Measurements from ENCODE around the gene AEBP2.

Gene AEBP2

DNA sequence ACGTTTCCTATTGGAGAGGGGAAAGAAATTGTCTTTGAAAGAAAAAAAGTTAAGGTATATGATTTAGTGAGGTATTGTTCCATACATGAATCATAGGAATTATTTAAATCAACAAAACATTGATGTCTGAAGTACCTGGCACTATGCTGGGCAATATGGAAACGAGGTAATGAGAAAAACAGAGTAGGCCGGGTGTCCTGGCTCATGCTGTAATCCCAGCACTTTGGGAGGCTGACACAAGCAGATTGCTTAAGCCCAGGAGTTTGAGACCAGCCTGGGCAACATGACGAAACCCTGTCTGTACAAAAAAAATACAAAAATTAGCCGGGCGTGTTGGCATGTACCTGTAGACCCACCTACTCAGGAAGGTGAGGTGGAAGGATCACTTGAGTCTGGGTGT, 45.9 kb downstream of the AEBP2 start:
- TF ChIP-seq, protein P1, sequence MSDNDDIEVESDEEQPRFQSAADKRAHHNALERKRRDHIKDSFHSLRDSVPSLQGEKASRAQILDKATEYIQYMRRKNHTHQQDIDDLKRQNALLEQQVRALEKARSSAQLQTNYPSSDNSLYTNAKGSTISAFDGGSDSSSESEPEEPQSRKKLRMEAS (IDR thresholded peaks at IDR 0.05) = no peak
- TF ChIP-seq ZBTB7A (IDR thresholded peaks at IDR 0.05; ENCODE audit: low read depth) = no peak
- no peak for TF ChIP-seq EGR1 (IDR thresholded peaks at IDR 0.05)
- no peak for TF ChIP-seq REST (IDR thresholded peaks at IDR 0.05; ENCODE audit: low read depth)
- TF ChIP-seq USF1 (IDR thresholded peaks at IDR 0.05) = no peak
- no peak for TF ChIP-seq CEBPB (IDR thresholded peaks at IDR 0.05)
- TF ChIP-seq TAF1 (IDR thresholded peaks at IDR 0.05; ENCODE audit: low read depth) = no peak
- TF ChIP-seq RAD21 (IDR thresholded peaks at IDR 0.05; ENCODE audit: low read depth) = no peak
- TF ChIP-seq EP300 (IDR thresholded peaks at IDR 0.05; ENCODE audit: borderline replicate concordance) = no peak
- no peak for TF ChIP-seq TEAD4 (IDR thresholded peaks at IDR 0.05)
- no peak for TF ChIP-seq NFIC (IDR thresholded peaks at IDR 0.05)
- no peak for TF ChIP-seq TCF12 (IDR thresholded peaks at IDR 0.05; ENCODE audit: low read depth)
- no peak for TF ChIP-seq YY1 (IDR thresholded peaks at IDR 0.05; ENCODE audit: low read depth)
- TF ChIP-seq CREB1 (IDR thresholded peaks at IDR 0.05; ENCODE audit: low read depth) = no peak

GRCh38 chr12:19489168-19489567, 49.9 kb downstream of the AEBP2 start:
- no peak for TF ChIP-seq USF1 (IDR thresholded peaks at IDR 0.05)
- TF ChIP-seq ZBTB7A (IDR thresholded peaks at IDR 0.05; ENCODE audit: low read depth) = no peak
- no peak for TF ChIP-seq CEBPB (IDR thresholded peaks at IDR 0.05)
- no peak for TF ChIP-seq TEAD4 (IDR thresholded peaks at IDR 0.05)
- TF ChIP-seq RAD21 (IDR thresholded peaks at IDR 0.05; ENCODE audit: low read depth) = no peak
- TF ChIP-seq FOXM1 (IDR thresholded peaks at IDR 0.05; ENCODE audit: borderline replicate concordance, low read depth) = no peak
- TF ChIP-seq REST (IDR thresholded peaks at IDR 0.05; ENCODE audit: low read depth) = no peak
- TF ChIP-seq EP300 (IDR thresholded peaks at IDR 0.05; ENCODE audit: borderline replicate concordance) = no peak
- no peak for TF ChIP-seq NFIC (IDR thresholded peaks at IDR 0.05)
- TF ChIP-seq EGR1 (IDR thresholded peaks at IDR 0.05) = no peak
- TF ChIP-seq YY1 (IDR thresholded peaks at IDR 0.05; ENCODE audit: low read depth) = no peak
- TF ChIP-seq, protein P1 (IDR thresholded peaks at IDR 0.05) = no peak
- no peak for TF ChIP-seq TCF12 (IDR thresholded peaks at IDR 0.05; ENCODE audit: low read depth)
- TF ChIP-seq TAF1 (IDR thresholded peaks at IDR 0.05; ENCODE audit: low read depth) = no peak
- no peak for TF ChIP-seq CREB1 (IDR thresholded peaks at IDR 0.05; ENCODE audit: low read depth)

- no peak for TF ChIP-seq CREB1 (IDR thresholded peaks at IDR 0.05; ENCODE audit: low read depth)
- TF ChIP-seq EGR1 (IDR thresholded peaks at IDR 0.05) = no peak
- no peak for TF ChIP-seq TCF12 (IDR thresholded peaks at IDR 0.05; ENCODE audit: low read depth)
- no peak for TF ChIP-seq NFIC (IDR thresholded peaks at IDR 0.05)
- no peak for TF ChIP-seq TAF1 (IDR thresholded peaks at IDR 0.05; ENCODE audit: low read depth)
Measured at GRCh38 chr12:19490908-19491307, 51.6 kb downstream of the AEBP2 start.

- TF ChIP-seq ZBTB7A (IDR thresholded peaks at IDR 0.05; ENCODE audit: low read depth) (no peak), FOXM1 (IDR thresholded peaks at IDR 0.05; ENCODE audit: borderline replicate concordance, low read depth) (no peak), NFIC (IDR thresholded peaks at IDR 0.05) (no peak), REST (IDR thresholded peaks at IDR 0.05; ENCODE audit: low read depth) (no peak), EP300 (IDR thresholded peaks at IDR 0.05; ENCODE audit: borderline replicate concordance) (no peak), YY1 (IDR thresholded peaks at IDR 0.05; ENCODE audit: low read depth) (no peak), RAD21 (IDR thresholded peaks at IDR 0.05; ENCODE audit: low read depth) (no peak), TCF12 (IDR thresholded peaks at IDR 0.05; ENCODE audit: low read depth) (no peak), TEAD4 (IDR thresholded peaks at IDR 0.05) (no peak), USF1 (IDR thresholded peaks at IDR 0.05) (no peak), CREB1 (IDR thresholded peaks at IDR 0.05; ENCODE audit: low read depth) (no peak)
- TF ChIP-seq, protein P1 (IDR thresholded peaks at IDR 0.05) = no peak
Measured at GRCh38 chr12:19491863-19492262, 52.6 kb downstream of the AEBP2 start.
